ENCODE data around the gene LRRC70. TPM values are rescaled to one million over a fixed set of nuclear protein-coding genes. Genes with fewer than 3 reads are reported as not detected.

LRRC70 gene
- total RNA-seq, 1 donor from 2014 or later: 0.64 TPM

GRCh38 chr5:62587737-62588136 lies 9.1 kb downstream of the LRRC70 start:
- FAIRE-seq: no peak

DNA sequence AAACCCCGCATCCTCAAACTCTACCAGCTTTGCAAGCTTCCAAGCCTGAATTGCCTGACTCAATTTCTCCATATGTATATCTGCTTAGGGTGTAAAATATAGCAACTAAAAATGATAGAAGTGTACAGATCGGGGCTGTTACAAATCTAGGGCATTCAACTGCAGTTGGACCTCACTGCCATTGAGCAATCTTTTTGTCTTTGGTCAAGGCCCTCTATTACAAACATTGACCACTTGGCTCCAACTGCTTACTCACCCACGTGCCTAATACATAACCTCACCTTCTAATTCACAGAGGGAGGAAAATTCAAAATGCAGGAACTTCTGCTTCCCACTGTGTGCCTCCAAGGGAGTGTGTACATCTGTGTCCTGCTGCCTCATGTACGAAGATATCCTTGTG lies 10.0 kb downstream of the LRRC70 start:
- H3K27ac Mint-ChIP-seq (ENCODE audit: unreplicated experiment): no peak overlapping the region
- no peak overlapping the region for H2AFZ ChIP-seq (ENCODE audit: low read depth, low read length)
- H3K79me2 ChIP-seq (ENCODE audit: insufficient read depth, low read length): no peaks in the 10 kb centered on the region
- peaks cover 7% of the 10 kb centered on the region for H3K4me1 Mint-ChIP-seq (ENCODE audit: low read depth, unreplicated experiment)
- no peaks in the 10 kb centered on the region for H3K27me3 Mint-ChIP-seq (ENCODE audit: low read depth, unreplicated experiment)
- H3K36me3 ChIP-seq (ENCODE audit: insufficient read depth, low read length): peaks cover 3% of the 10 kb centered on the region
- H3K4me3 ChIP-seq (ENCODE audit: insufficient read depth, low read depth, low read length): no peak overlapping the region
- TF ChIP-seq EZH2 (IDR thresholded peaks at IDR 0.05; ENCODE audit: insufficient read depth, low read length): no peak
- TF ChIP-seq, protein P1, sequence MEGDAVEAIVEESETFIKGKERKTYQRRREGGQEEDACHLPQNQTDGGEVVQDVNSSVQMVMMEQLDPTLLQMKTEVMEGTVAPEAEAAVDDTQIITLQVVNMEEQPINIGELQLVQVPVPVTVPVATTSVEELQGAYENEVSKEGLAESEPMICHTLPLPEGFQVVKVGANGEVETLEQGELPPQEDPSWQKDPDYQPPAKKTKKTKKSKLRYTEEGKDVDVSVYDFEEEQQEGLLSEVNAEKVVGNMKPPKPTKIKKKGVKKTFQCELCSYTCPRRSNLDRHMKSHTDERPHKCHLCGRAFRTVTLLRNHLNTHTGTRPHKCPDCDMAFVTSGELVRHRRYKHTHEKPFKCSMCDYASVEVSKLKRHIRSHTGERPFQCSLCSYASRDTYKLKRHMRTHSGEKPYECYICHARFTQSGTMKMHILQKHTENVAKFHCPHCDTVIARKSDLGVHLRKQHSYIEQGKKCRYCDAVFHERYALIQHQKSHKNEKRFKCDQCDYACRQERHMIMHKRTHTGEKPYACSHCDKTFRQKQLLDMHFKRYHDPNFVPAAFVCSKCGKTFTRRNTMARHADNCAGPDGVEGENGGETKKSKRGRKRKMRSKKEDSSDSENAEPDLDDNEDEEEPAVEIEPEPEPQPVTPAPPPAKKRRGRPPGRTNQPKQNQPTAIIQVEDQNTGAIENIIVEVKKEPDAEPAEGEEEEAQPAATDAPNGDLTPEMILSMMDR (IDR thresholded peaks at IDR 0.05; ENCODE audit: insufficient read depth, low read depth, low read length): no peak
- H3K4me2 ChIP-seq (ENCODE audit: low read length): no peak overlapping the region
- no peaks in the 10 kb centered on the region for H3K9me3 ChIP-seq (ENCODE audit: insufficient read depth, low read depth, low read length)
- no peaks in the 10 kb centered on the region for H3K27me3 ChIP-seq (ENCODE audit: insufficient read depth, low read length)
- peaks cover 9% of the 10 kb centered on the region for H3K36me3 Mint-ChIP-seq (ENCODE audit: low read depth, unreplicated experiment)
- no peak overlapping the region for H3K27ac ChIP-seq (ENCODE audit: low read depth, low read length)
- FAIRE-seq: no peak
- DNase-seq (ENCODE audit: low read depth): no peak
- peaks cover 7% of the 10 kb centered on the region for H3K4me1 ChIP-seq (ENCODE audit: insufficient read depth, low read length)
- no peaks in the 10 kb centered on the region for H4K20me1 ChIP-seq (ENCODE audit: insufficient read depth, low read length)
- peaks cover 1% of the 10 kb centered on the region for H3K9me3 Mint-ChIP-seq (ENCODE audit: unreplicated experiment)
- no peak overlapping the region for H3K9ac ChIP-seq (ENCODE audit: low read length)
- no peak overlapping the region for H3K4me3 Mint-ChIP-seq (ENCODE audit: unreplicated experiment)

More at GRCh38 chr5:62587737-62588136, 9.1 kb downstream of the LRRC70 start:
- H3K27ac Mint-ChIP-seq (ENCODE audit: unreplicated experiment): no peak overlapping the region
- no peaks in the 10 kb centered on the region for H3K27me3 ChIP-seq (ENCODE audit: insufficient read depth, low read length)
- H4K20me1 ChIP-seq (ENCODE audit: insufficient read depth, low read length): no peaks in the 10 kb centered on the region
- H3K27me3 Mint-ChIP-seq (ENCODE audit: low read depth, unreplicated experiment): no peaks in the 10 kb centered on the region
- no peak for DNase-seq (ENCODE audit: low read depth)
- H3K4me1 Mint-ChIP-seq (ENCODE audit: low read depth, unreplicated experiment): peaks cover 5% of the 10 kb centered on the region
- H3K9me3 Mint-ChIP-seq (ENCODE audit: unreplicated experiment): peaks cover 1% of the 10 kb centered on the region
- H3K4me1 ChIP-seq (ENCODE audit: insufficient read depth, low read length): no peaks in the 10 kb centered on the region
- H3K36me3 Mint-ChIP-seq (ENCODE audit: low read depth, unreplicated experiment): peaks cover 9% of the 10 kb centered on the region
- H3K36me3 ChIP-seq (ENCODE audit: insufficient read depth, low read length): peaks cover 3% of the 10 kb centered on the region
- H3K9me3 ChIP-seq (ENCODE audit: insufficient read depth, low read depth, low read length): no peaks in the 10 kb centered on the region
- H3K4me2 ChIP-seq (ENCODE audit: low read length): no peak overlapping the region
- no peaks in the 10 kb centered on the region for H3K79me2 ChIP-seq (ENCODE audit: insufficient read depth, low read length)
- H3K4me3 Mint-ChIP-seq (ENCODE audit: unreplicated experiment): no peak overlapping the region
- H3K9ac ChIP-seq (ENCODE audit: low read length): no peak overlapping the region
- no peak overlapping the region for H3K4me3 ChIP-seq (ENCODE audit: insufficient read depth, low read depth, low read length)
- H3K27ac ChIP-seq (ENCODE audit: low read depth, low read length): no peak overlapping the region
- no peak overlapping the region for H2AFZ ChIP-seq (ENCODE audit: low read depth, low read length)
- TF ChIP-seq, protein P1 (IDR thresholded peaks at IDR 0.05; ENCODE audit: insufficient read depth, low read depth, low read length): no peak
- TF ChIP-seq EZH2 (IDR thresholded peaks at IDR 0.05; ENCODE audit: insufficient read depth, low read length): no peak

GRCh38 chr5:62589504-62589903 lies 10.9 kb downstream of the LRRC70 start:
- H3K36me3 ChIP-seq (ENCODE audit: insufficient read depth, low read length): peaks cover 3% of the 10 kb centered on the region
- H3K27me3 Mint-ChIP-seq (ENCODE audit: low read depth, unreplicated experiment): no peaks in the 10 kb centered on the region
- no peak overlapping the region for H3K4me3 ChIP-seq (ENCODE audit: insufficient read depth, low read depth, low read length)
- H3K27ac ChIP-seq (ENCODE audit: low read depth, low read length): no peak overlapping the region
- peaks cover 7% of the 10 kb centered on the region for H3K4me1 ChIP-seq (ENCODE audit: insufficient read depth, low read length)
- peaks cover 1% of the 10 kb centered on the region for H3K9me3 Mint-ChIP-seq (ENCODE audit: unreplicated experiment)
- H3K9ac ChIP-seq (ENCODE audit: low read length): no peak overlapping the region
- H3K4me1 Mint-ChIP-seq (ENCODE audit: low read depth, unreplicated experiment): peaks cover 7% of the 10 kb centered on the region
- no peak for DNase-seq (ENCODE audit: low read depth)
- TF ChIP-seq, protein P1 (IDR thresholded peaks at IDR 0.05; ENCODE audit: insufficient read depth, low read depth, low read length): no peak
- TF ChIP-seq EZH2 (IDR thresholded peaks at IDR 0.05; ENCODE audit: insufficient read depth, low read length): no peak
- H3K4me3 Mint-ChIP-seq (ENCODE audit: unreplicated experiment): no peak overlapping the region
- no peaks in the 10 kb centered on the region for H3K9me3 ChIP-seq (ENCODE audit: insufficient read depth, low read depth, low read length)
- H4K20me1 ChIP-seq (ENCODE audit: insufficient read depth, low read length): no peaks in the 10 kb centered on the region
- peaks cover 9% of the 10 kb centered on the region for H3K36me3 Mint-ChIP-seq (ENCODE audit: low read depth, unreplicated experiment)
- H3K27ac Mint-ChIP-seq (ENCODE audit: unreplicated experiment): no peak overlapping the region
- H3K79me2 ChIP-seq (ENCODE audit: insufficient read depth, low read length): no peaks in the 10 kb centered on the region
- no peak overlapping the region for H2AFZ ChIP-seq (ENCODE audit: low read depth, low read length)
- no peak for FAIRE-seq
- H3K27me3 ChIP-seq (ENCODE audit: insufficient read depth, low read length): no peaks in the 10 kb centered on the region
- H3K4me2 ChIP-seq (ENCODE audit: low read length): no peak overlapping the region
